ENCODE data around the gene SLC37A2. TPM values are rescaled to one million over a fixed set of nuclear protein-coding genes. Genes with fewer than 3 reads are reported as not detected.

Gene SLC37A2
- polyA plus RNA-seq, 1 donor (not counting 4 experiments of a cell fraction or from before 2014, with no cell fraction given) = 21.0 TPM

- no peaks in the 10 kb centered on the region for H4K20me1 ChIP-seq (ENCODE audit: control insufficient read depth, extremely low read depth, insufficient read depth, low read length)
- no peak overlapping the region for H3K27ac ChIP-seq (ENCODE audit: control insufficient read depth, insufficient read depth, low read length)
- no peak overlapping the region for H2AFZ ChIP-seq (ENCODE audit: control insufficient read depth, low read length)
- no peak overlapping the region for H3K4me3 ChIP-seq (ENCODE audit: control insufficient read depth in 2 of 3, extremely low read depth in 1 of 3, insufficient read depth in 2 of 3, low read depth in 1 of 3, low read length in 3 of 3)
- peaks cover 37% of the 10 kb centered on the region for H3K4me1 ChIP-seq (ENCODE audit: control insufficient read depth, extremely low read depth, insufficient read depth, low read length)
- H3K36me3 ChIP-seq (ENCODE audit: control insufficient read depth in 2 of 2, extremely low read depth in 1 of 2, insufficient read depth in 2 of 2, low read length in 2 of 2) = peaks cover 0 to 12% of the 10 kb centered on the region in 2 experiments
- FAIRE-seq (no peak), DNase-seq (ENCODE audit: low read depth, low spot score) (no peak)
- no peaks in the 10 kb centered on the region for H3K9me1 ChIP-seq (ENCODE audit: control insufficient read depth, extremely low read depth, insufficient read depth, low read length)
- H3K79me2 ChIP-seq (ENCODE audit: control insufficient read depth, insufficient read depth, low read length) = no peaks in the 10 kb centered on the region
- H3K4me2 ChIP-seq (ENCODE audit: control insufficient read depth, extremely low read depth, insufficient read depth, low read depth, low read length) = no peak overlapping the region
- H3K9me3 ChIP-seq (ENCODE audit: control insufficient read depth, low read depth, low read length) = no peaks in the 10 kb centered on the region
- no peaks in the 10 kb centered on the region for H3K27me3 ChIP-seq (ENCODE audit: control insufficient read depth, extremely low read depth, insufficient read depth, low read length)
- no peak overlapping the region for H3K9ac ChIP-seq (ENCODE audit: control insufficient read depth, extremely low read depth, insufficient read depth, low read length)
- TF ChIP-seq CTCF (optimal IDR thresholded peaks at IDR 0.05 in 1 of 3, IDR thresholded peaks at IDR 0.05 in 1 of 3, conservative IDR thresholded peaks at IDR 0.05 in 1 of 3; ENCODE audit: extremely low read depth in 1 of 3, insufficient read depth in 2 of 3, low read length in 3 of 3) = no peak
- no peak for TF ChIP-seq EZH2 (IDR thresholded peaks at IDR 0.05; ENCODE audit: low read length)
- dilution Hi-C loops (cut with MboI; ENCODE audit: extremely low pct_ligation_motif_present, low sequenced_read_pairs) = no loop called here
These were observed 16.9 kb downstream of the SLC37A2 start for GRCh38 chr11:125079878-125080530.

- no peaks in the 10 kb centered on the region for H3K9me1 ChIP-seq (ENCODE audit: control insufficient read depth, extremely low read depth, insufficient read depth, low read length)
- no peak overlapping the region for H2AFZ ChIP-seq (ENCODE audit: control insufficient read depth, low read length)
- no peak overlapping the region for H3K9ac ChIP-seq (ENCODE audit: control insufficient read depth, extremely low read depth, insufficient read depth, low read length)
- peaks cover 32% of the 10 kb centered on the region for H3K4me1 ChIP-seq (ENCODE audit: control insufficient read depth, extremely low read depth, insufficient read depth, low read length)
- no peak overlapping the region for H3K4me3 ChIP-seq (ENCODE audit: control insufficient read depth in 2 of 3, extremely low read depth in 1 of 3, insufficient read depth in 2 of 3, low read depth in 1 of 3, low read length in 3 of 3)
- no peak overlapping the region for H3K27ac ChIP-seq (ENCODE audit: control insufficient read depth, insufficient read depth, low read length)
- dilution Hi-C loops (cut with MboI; ENCODE audit: extremely low pct_ligation_motif_present, low sequenced_read_pairs) = no loop called here
- no peak overlapping the region for H3K4me2 ChIP-seq (ENCODE audit: control insufficient read depth, extremely low read depth, insufficient read depth, low read depth, low read length)
- peaks cover 0 to 12% of the 10 kb centered on the region in 2 experiments for H3K36me3 ChIP-seq (ENCODE audit: control insufficient read depth in 2 of 2, extremely low read depth in 1 of 2, insufficient read depth in 2 of 2, low read length in 2 of 2)
- no peak for FAIRE-seq
- H3K9me3 ChIP-seq (ENCODE audit: control insufficient read depth, low read depth, low read length) = no peaks in the 10 kb centered on the region
- no peaks in the 10 kb centered on the region for H4K20me1 ChIP-seq (ENCODE audit: control insufficient read depth, extremely low read depth, insufficient read depth, low read length)
- no peaks in the 10 kb centered on the region for H3K27me3 ChIP-seq (ENCODE audit: control insufficient read depth, extremely low read depth, insufficient read depth, low read length)
- no peak for DNase-seq (ENCODE audit: low read depth, low spot score)
- H3K79me2 ChIP-seq (ENCODE audit: control insufficient read depth, insufficient read depth, low read length) = no peaks in the 10 kb centered on the region
- TF ChIP-seq EZH2 (IDR thresholded peaks at IDR 0.05; ENCODE audit: low read length) (no peak), CTCF (optimal IDR thresholded peaks at IDR 0.05 in 1 of 3, IDR thresholded peaks at IDR 0.05 in 1 of 3, conservative IDR thresholded peaks at IDR 0.05 in 1 of 3; ENCODE audit: extremely low read depth in 1 of 3, insufficient read depth in 2 of 3, low read length in 3 of 3) (no peak)
These were observed 17.4 kb downstream of the SLC37A2 start for GRCh38 chr11:125080531-125080911.

Data from keratinocyte (primary cell).